A673 (cell line): ENCODE data around the gene BPIFA2. TPM values are rescaled to one million over a fixed set of nuclear protein-coding genes. Genes with fewer than 3 reads are reported as not detected.
"Not testable (repeated sequence)": the region's sequence is repeated elsewhere in the genome, so short reads cannot be mapped to it uniquely, and the experiment has no call there.

Experiments
- BruUV-seq: library from RNA; stranded (reverse); fragments of 400-500 nt; replicated peaks from 2 replicates; lab custom pipeline; 2021; lab: Mats Ljungman, UMichigan
- CTCF ChIA-PET: fragments of 300-600 bp; sonication (Branson Sonifier 250); formaldehyde crosslinking; loops from one replicate; lab custom pipeline; 2022; ENCODE audit warnings: antibody characterized with exemption; lab: Charles Lee
- POLR2A ChIA-PET: fragments of 300-600 bp; sonication (Branson Sonifier 250); formaldehyde crosslinking; loops from one replicate; lab custom pipeline; 2022; ENCODE audit warnings: antibody characterized with exemption; ENCODE audit not compliant: low non-redundant PET; lab: Charles Lee
- DNase-seq: peaks from one replicate; pipeline ENCODE4 v3.0.0-alpha.2; 2015; ENCODE audit warnings: low spot score
- H3K27ac ChIP-seq: fragments of 200-600 bp; sonication (generic); 2 replicates; pipeline ENCODE4 v1.5.1; 2016; ENCODE audit warnings: mixed run types, low read depth, mild to moderate bottlenecking, mixed read lengths, antibody characterized with exemption, low read length; ENCODE audit not compliant: poor library complexity, severe bottlenecking
- H3K27me3 ChIP-seq: fragments of 200-600 bp; sonication (generic); replicated peaks from 2 replicates; pipeline ENCODE4 v1.6.1; 2017; ENCODE audit warnings: mixed run types, low read depth, mild to moderate bottlenecking, mixed read lengths, antibody characterized with exemption, low read length; ENCODE audit not compliant: insufficient read depth, poor library complexity
- H3K36me3 ChIP-seq: fragments of 200-600 bp; sonication (generic); 2 replicates; pipeline ENCODE4 v1.6.1; 2016; ENCODE audit warnings: mixed run types, mild to moderate bottlenecking, mixed read lengths, antibody characterized with exemption, low read length; ENCODE audit not compliant: insufficient read depth, poor library complexity, severe bottlenecking
- H3K4me1 ChIP-seq: fragments of 200-600 bp; sonication (generic); 2 replicates; pipeline ENCODE4 v1.6.1; 2017; ENCODE audit warnings: mixed run types, mild to moderate bottlenecking, mixed read lengths, antibody characterized with exemption, low read length; ENCODE audit not compliant: insufficient read depth, poor library complexity, severe bottlenecking
- H3K4me3 ChIP-seq: fragments of 200-600 bp; sonication (generic); 2 replicates; pipeline ENCODE4 v1.5.1; 2016; ENCODE audit warnings: low read depth, mixed run types, mild to moderate bottlenecking, mixed read lengths, low read length; ENCODE audit not compliant: poor library complexity, severe bottlenecking
- H3K9me3 ChIP-seq: fragments of 200-600 bp; sonication (generic); 2 replicates; pipeline ENCODE4 v1.6.1; 2016; ENCODE audit warnings: mixed run types, low read depth, mild to moderate bottlenecking, mixed read lengths, antibody characterized with exemption, low read length; ENCODE audit not compliant: poor library complexity, severe bottlenecking
- EZH2 ChIP-seq: fragments of 200-600 bp; sonication (generic); IDR thresholded peaks from 2 replicates; pipeline ENCODE4 v1.6.1; 2017; ENCODE audit warnings: borderline replicate concordance, low read depth, mild to moderate bottlenecking, mixed read lengths, antibody characterized with exemption, low read length; ENCODE audit not compliant: poor library complexity, severe bottlenecking
- intact Hi-C: fragments of 100-400 bp; cut with micrococcal nuclease; formaldehyde crosslinking; loops from one replicate; pipeline ENCODE4 v1.10.0; 2022; ENCODE audit not compliant: unreplicated experiment
- total RNA-seq: library from RNA; stranded (reverse); gene quantifications from 2 replicates; pipeline ENCODE4 v1.2.3, GENCODE V29; 2021
- TF ChIP-seq, protein P1 (sequence below): fragments of 300-800, 200-600 bp; sonication (generic); conservative IDR thresholded peaks from 2 replicates; pipeline ENCODE4 v1.5.1; 2017; ENCODE audit warnings: low read depth, mild to moderate bottlenecking, antibody characterized with exemption, low read length, moderate library complexity, mixed read lengths

BPIFA2 gene
- total RNA-seq, 1 experiment from 2014 or later = not detected

DNA sequence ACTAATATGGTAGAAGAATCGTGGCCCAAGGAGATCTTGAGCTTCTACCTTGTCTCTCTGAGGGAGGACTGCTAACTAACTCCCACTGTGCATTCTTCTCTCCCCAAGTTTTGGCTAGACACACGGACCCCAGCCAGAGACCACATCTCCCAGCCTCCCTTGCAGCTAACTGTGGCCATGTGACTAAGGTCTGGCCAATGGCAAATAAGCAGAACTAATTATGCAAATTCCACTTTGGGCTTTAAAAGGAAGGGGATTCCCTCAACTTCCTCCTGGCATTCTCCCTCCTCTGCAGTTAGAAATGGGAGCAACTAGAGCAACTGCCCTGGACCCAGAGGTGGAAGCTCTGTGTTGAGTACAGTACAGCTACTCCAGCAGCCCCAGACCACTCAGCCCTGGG, 15.4 kb downstream of the BPIFA2 start:
- H3K4me3 ChIP-seq = no peak overlapping the region
- no peaks in the 10 kb centered on the region for H3K36me3 ChIP-seq
- ChIA-PET CTCF (no interaction called here), POLR2A (no interaction called here)
- TF ChIP-seq, protein P1, sequence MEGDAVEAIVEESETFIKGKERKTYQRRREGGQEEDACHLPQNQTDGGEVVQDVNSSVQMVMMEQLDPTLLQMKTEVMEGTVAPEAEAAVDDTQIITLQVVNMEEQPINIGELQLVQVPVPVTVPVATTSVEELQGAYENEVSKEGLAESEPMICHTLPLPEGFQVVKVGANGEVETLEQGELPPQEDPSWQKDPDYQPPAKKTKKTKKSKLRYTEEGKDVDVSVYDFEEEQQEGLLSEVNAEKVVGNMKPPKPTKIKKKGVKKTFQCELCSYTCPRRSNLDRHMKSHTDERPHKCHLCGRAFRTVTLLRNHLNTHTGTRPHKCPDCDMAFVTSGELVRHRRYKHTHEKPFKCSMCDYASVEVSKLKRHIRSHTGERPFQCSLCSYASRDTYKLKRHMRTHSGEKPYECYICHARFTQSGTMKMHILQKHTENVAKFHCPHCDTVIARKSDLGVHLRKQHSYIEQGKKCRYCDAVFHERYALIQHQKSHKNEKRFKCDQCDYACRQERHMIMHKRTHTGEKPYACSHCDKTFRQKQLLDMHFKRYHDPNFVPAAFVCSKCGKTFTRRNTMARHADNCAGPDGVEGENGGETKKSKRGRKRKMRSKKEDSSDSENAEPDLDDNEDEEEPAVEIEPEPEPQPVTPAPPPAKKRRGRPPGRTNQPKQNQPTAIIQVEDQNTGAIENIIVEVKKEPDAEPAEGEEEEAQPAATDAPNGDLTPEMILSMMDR = no peak
- TF ChIP-seq EZH2 = no peak
- no peak overlapping the region for H3K27ac ChIP-seq
- no peaks in the 10 kb centered on the region for H3K27me3 ChIP-seq
- intact Hi-C loops = no loop called here
- DNase-seq = peak; percentile 14
- no peaks in the 10 kb centered on the region for H3K9me3 ChIP-seq
- H3K4me1 ChIP-seq = no peaks in the 10 kb centered on the region
- no TSS peak for BruUV-seq

DNA sequence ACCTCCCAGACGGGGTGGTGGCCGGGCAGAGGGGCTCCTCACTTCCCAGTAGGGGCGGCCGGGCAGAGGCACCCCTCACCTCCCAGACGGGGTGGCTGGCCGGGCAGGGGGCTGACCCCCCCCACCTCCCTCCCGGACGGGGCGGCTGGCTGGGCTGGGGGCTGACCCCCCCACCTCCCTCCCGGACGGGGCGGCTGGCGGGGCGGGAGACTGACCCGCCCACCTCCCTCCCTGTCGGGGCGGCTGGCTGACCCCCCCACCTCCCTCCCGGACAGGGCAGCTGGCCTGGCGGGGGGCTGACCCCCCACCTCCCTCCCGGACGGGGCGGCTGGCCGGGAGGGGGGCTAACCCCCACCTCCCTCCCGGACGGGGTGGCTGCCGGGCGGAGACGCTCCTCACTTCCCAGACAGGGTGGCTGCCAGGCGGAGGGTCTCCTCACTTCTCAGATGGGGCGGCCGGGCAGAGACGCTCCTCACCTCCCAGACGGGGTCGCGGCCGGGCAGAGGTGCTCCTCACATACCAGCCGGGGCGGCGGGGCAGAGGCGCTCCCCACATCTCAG, 17.2 kb downstream of the BPIFA2 start:
- H3K4me1 ChIP-seq, intact Hi-C loops, POLR2A ChIA-PET, BruUV-seq, H3K27me3 ChIP-seq, H3K4me3 ChIP-seq, H3K36me3 ChIP-seq, H3K9me3 ChIP-seq, CTCF ChIA-PET, H3K27ac ChIP-seq, DNase-seq: not testable (repeated sequence)

DNA sequence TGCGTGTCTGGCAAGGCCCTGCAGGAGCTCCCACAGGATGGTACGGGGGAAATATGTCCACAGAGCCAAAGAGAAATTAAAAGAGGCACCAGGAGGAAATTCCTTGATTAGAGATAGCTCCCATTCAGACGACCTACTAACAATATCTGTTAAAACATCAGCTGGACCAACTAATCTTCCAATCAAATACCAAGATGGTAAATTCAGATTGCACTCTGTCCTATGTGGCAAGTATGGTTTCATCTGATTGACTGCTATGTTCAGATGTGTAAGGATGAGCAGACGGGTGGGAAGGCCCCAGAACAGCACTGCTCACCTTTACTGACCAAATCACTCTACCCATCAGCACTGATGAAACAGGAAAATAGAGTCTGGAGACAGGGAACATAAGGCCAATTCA, 19.5 kb downstream of the BPIFA2 start:
- ChIA-PET CTCF (no interaction called here), POLR2A (no interaction called here)

More for the DNA sequence above, 19.5 kb downstream of the BPIFA2 start:
- Histone ChIP-seq H3K4me3 (no peak overlapping the region), H3K36me3 (no peaks in the 10 kb centered on the region), H3K4me1 (no peaks in the 10 kb centered on the region), H3K27ac (no peak overlapping the region), H3K27me3 (peaks cover 21% of the 10 kb centered on the region), H3K9me3 (no peaks in the 10 kb centered on the region)
- BruUV-seq = no TSS peak
- no peak for DNase-seq
- TF ChIP-seq, protein P1 = no peak
- TF ChIP-seq EZH2 = no peak
- intact Hi-C loops = no loop called here
